AG20443 (cell line): ENCODE measurements around the gene SPOCD1.

Source experiments
- DNase-seq: peaks from one replicate; pipeline ENCODE4 v3.0.0; 2012; ENCODE audit warnings: low spot score, mixed read lengths

The SPOCD1 gene

GRCh38 chr1:31787261-31787660, 28.6 kb downstream of the SPOCD1 start:
- no peak for DNase-seq

GRCh38 chr1:31786366-31787060, 29.3 kb downstream of the SPOCD1 start:
- no peak for DNase-seq

- DNase-seq, result no peak
Measured at GRCh38 chr1:31785947-31786290, 29.9 kb downstream of the SPOCD1 start.

- DNase-seq, result no peak
Measured at GRCh38 chr1:31785020-31785946, 30.5 kb downstream of the SPOCD1 start.

- no peak for DNase-seq
Measured at GRCh38 chr1:31784356-31785019, 31.3 kb downstream of the SPOCD1 start.

- no peak for DNase-seq
Measured at GRCh38 chr1:31783846-31784245, 32.0 kb downstream of the SPOCD1 start.

- no peak for DNase-seq
Measured at GRCh38 chr1:31782421-31783410, 33.1 kb downstream of the SPOCD1 start.

- DNase-seq, result no peak
Measured at GRCh38 chr1:31781756-31782371, 34.0 kb downstream of the SPOCD1 start.

- no peak for DNase-seq
Measured at GRCh38 chr1:31781138-31781755, 34.6 kb downstream of the SPOCD1 start.

- DNase-seq, result no peak
Measured at GRCh38 chr1:31780632-31781031, 35.2 kb downstream of the SPOCD1 start.

GRCh38 chr1:31779687-31780086, 36.1 kb downstream of the SPOCD1 start:
- DNase-seq, result no peak

- DNase-seq, result no peak
Measured at GRCh38 chr1:31778763-31779488, 36.9 kb downstream of the SPOCD1 start.

- DNase-seq, result no peak
Measured at GRCh38 chr1:31776516-31776915, 39.3 kb downstream of the SPOCD1 start.

GRCh38 chr1:31776032-31776431, 39.8 kb downstream of the SPOCD1 start:
- no peak for DNase-seq

- no peak for DNase-seq
Measured at GRCh38 chr1:31775210-31775999, 40.4 kb downstream of the SPOCD1 start.

- no peak for DNase-seq
Measured at GRCh38 chr1:31774495-31774894, 41.3 kb downstream of the SPOCD1 start.

- DNase-seq, result no peak
Measured at GRCh38 chr1:31773861-31774260, 42.0 kb downstream of the SPOCD1 start.

GRCh38 chr1:31772669-31773248, 43.1 kb downstream of the SPOCD1 start:
- no peak for DNase-seq
